H1 (cell line): Measurements from ENCODE around the gene CRIP1. TPM values are rescaled to one million over a fixed set of nuclear protein-coding genes. Genes with fewer than 3 reads are reported as not detected.

ENCODE experiments used
- CTCF ChIA-PET: fragments of 300-600 bp; sonication (Branson Sonifier 250); formaldehyde crosslinking; loops from one replicate; lab custom pipeline; 2021; ENCODE audit not compliant: partially characterized antibody; lab: Charles Lee
- POLR2A ChIA-PET: fragments of 300-600 bp; sonication (Branson Sonifier 250); formaldehyde crosslinking; loops from one replicate; lab custom pipeline; 2021; ENCODE audit warnings: inconsistent platforms; ENCODE audit not compliant: partially characterized antibody; lab: Charles Lee
- DNase-seq, 2 experiments: peaks; one replicate each; pipeline versions ENCODE4 v3.0.0 to v3.0.0-alpha.2; 2010 to 2022; ENCODE audit warnings: low spot score in 2 of 2, low read depth in 1 of 2, mixed read lengths in 1 of 2
- FAIRE-seq: peaks from 2 replicates; lab custom pipeline; 2011; peaks lifted over from hg19 to GRCh38; lab: Jason Lieb, UNC
- H2AFZ ChIP-seq: 2 replicates; pipeline ENCODE4 v1.8.1; 2012; ENCODE audit warnings: low read length, inconsistent platforms
- H2AK5ac ChIP-seq: 2 replicates; pipeline ENCODE4 v1.6.1; 2013; ENCODE audit warnings: low read depth, low read length
- H2BK120ac ChIP-seq: replicated peaks from 2 replicates; pipeline ENCODE3; 2013; ENCODE audit warnings: low read depth, low read length, inconsistent platforms
- H2BK12ac ChIP-seq: 2 replicates; pipeline ENCODE4 v1.6.1; 2013; ENCODE audit warnings: low read depth, low read length
- H2BK15ac ChIP-seq: 2 replicates; pipeline ENCODE4 v1.6.1; 2013; ENCODE audit warnings: low read length
- H2BK20ac ChIP-seq: 2 replicates; pipeline ENCODE4 v1.6.1; 2013; ENCODE audit warnings: low read length
- H2BK5ac ChIP-seq: 2 replicates; pipeline ENCODE4 v1.6.1; 2013; ENCODE audit warnings: low read depth, low read length
- H3K14ac ChIP-seq: 2 replicates; pipeline ENCODE4 v1.6.1; 2013; ENCODE audit warnings: inconsistent platforms; ENCODE audit not compliant: insufficient read length
- H3K18ac ChIP-seq: 2 replicates; pipeline ENCODE4 v1.6.1; 2013; ENCODE audit warnings: low read length; ENCODE audit errors: extremely low read depth
- H3K23ac ChIP-seq: 2 replicates; pipeline ENCODE4 v1.6.1; 2013; ENCODE audit warnings: inconsistent platforms; ENCODE audit not compliant: insufficient read length
- H3K23me2 ChIP-seq: 2 replicates; pipeline ENCODE4 v1.6.1; 2013; ENCODE audit warnings: low read depth, low read length
- H3K27ac ChIP-seq: 2 replicates; pipeline ENCODE4 v1.6.1; 2011; ENCODE audit warnings: low read depth, low read length, inconsistent platforms
- H3K27me3 ChIP-seq, 4 experiments: replicated peaks in 1 of 4; 1 replicate in 1 of 4; 2 replicates in 3 of 4; pipeline versions ENCODE4 v1.6.1 to v1.8.1; 2011 to 2013; ENCODE audit warnings: low read length in 3 of 4, mild to moderate bottlenecking in 3 of 4, inconsistent platforms in 2 of 4, mixed read lengths in 2 of 4, moderate library complexity in 1 of 4; ENCODE audit not compliant: control insufficient read depth in 3 of 4, insufficient read depth in 3 of 4; ENCODE audit errors: extremely low read depth in 1 of 4
- H3K36me3 ChIP-seq, 4 experiments: 2 replicates each; pipeline versions ENCODE4 v1.6.1 to v1.8.1; 2011 to 2013; ENCODE audit warnings: mild to moderate bottlenecking in 4 of 4, low read length in 3 of 4, moderate library complexity in 2 of 4, control low read depth in 1 of 4, inconsistent platforms in 1 of 4; ENCODE audit not compliant: insufficient read depth in 4 of 4, control insufficient read depth in 2 of 4
- H3K4ac ChIP-seq: replicated peaks from 2 replicates; pipeline ENCODE3; 2013; ENCODE audit warnings: low read length, low read depth, mixed read lengths, inconsistent platforms; ENCODE audit not compliant: insufficient read length
- H3K4me1 ChIP-seq, 4 experiments: replicated peaks in 1 of 4; 1 replicate in 1 of 4; 2 replicates in 3 of 4; pipeline versions ENCODE4 v1.6.1 to v1.8.1; 2011 to 2013; ENCODE audit warnings: low read length in 3 of 4, inconsistent platforms in 2 of 4, mixed read lengths in 1 of 4; ENCODE audit not compliant: insufficient read depth in 4 of 4, control insufficient read depth in 3 of 4
- H3K4me2 ChIP-seq, 2 experiments: 2 replicates each; pipeline versions ENCODE4 v1.6.1 to v1.8.1; 2011 to 2013; ENCODE audit warnings: low read depth in 2 of 2, low read length in 2 of 2, control low read depth in 1 of 2, inconsistent platforms in 1 of 2, mild to moderate bottlenecking in 1 of 2; ENCODE audit not compliant: insufficient read depth in 1 of 2
- H3K4me3 ChIP-seq, 4 experiments: fragments of 200-600, 300-600 bp in 1 of 4; sonication (generic), shearing (Covaris generic), sonication (Bioruptor Twin) in 1 of 4; 2 replicates each; pipeline versions ENCODE4 v1.5.1 to v1.8.1; 2011 to 2016; ENCODE audit warnings: low read length in 4 of 4, low read depth in 3 of 4, control low read depth in 2 of 4, inconsistent platforms in 2 of 4, mild to moderate bottlenecking in 2 of 4, mixed read lengths in 1 of 4, moderate library complexity in 1 of 4; ENCODE audit not compliant: insufficient read depth in 2 of 4; ENCODE audit errors: extremely low read depth in 1 of 4
- H3K56ac ChIP-seq: replicated peaks from 2 replicates; pipeline ENCODE3; 2013; ENCODE audit warnings: low read depth, mild to moderate bottlenecking, mixed read lengths, low read length, inconsistent platforms; ENCODE audit not compliant: insufficient read length
- H3K79me1 ChIP-seq: 2 replicates; pipeline ENCODE4 v1.6.1; 2013; ENCODE audit warnings: low read depth, low read length, control low read depth
- H3K79me2 ChIP-seq, 2 experiments: 2 replicates each; pipeline versions ENCODE4 v1.6.1 to v1.8.1; 2012 to 2013; ENCODE audit warnings: low read length in 2 of 2, mild to moderate bottlenecking in 2 of 2, inconsistent platforms in 1 of 2; ENCODE audit not compliant: insufficient read depth in 2 of 2, control insufficient read depth in 1 of 2
- H3K9ac ChIP-seq, 4 experiments: replicated peaks in 1 of 4; 1 replicate in 1 of 4; 2 replicates in 3 of 4; pipeline versions ENCODE4 v1.6.1 to v1.8.1; 2011 to 2013; ENCODE audit warnings: low read depth in 3 of 4, low read length in 3 of 4, control low read depth in 2 of 4, mild to moderate bottlenecking in 2 of 4, moderate library complexity in 2 of 4, inconsistent platforms in 1 of 4; ENCODE audit errors: extremely low read depth in 1 of 4
- H3K9me3 ChIP-seq, 2 experiments: 2 replicates each; pipeline versions ENCODE4 v1.6.1 to v1.8.1; 2012 to 2013; ENCODE audit warnings: mild to moderate bottlenecking in 2 of 2, moderate library complexity in 2 of 2, control low read depth in 1 of 2, inconsistent platforms in 1 of 2, low read depth in 1 of 2, low read length in 1 of 2, mixed read lengths in 1 of 2; ENCODE audit not compliant: insufficient read depth in 2 of 2
- H4K20me1 ChIP-seq, 2 experiments: replicated peaks in 1 of 2; 2 replicates each; pipeline versions ENCODE3 to v1.8.1; 2011 to 2013; ENCODE audit warnings: inconsistent platforms in 2 of 2, low read length in 2 of 2, mild to moderate bottlenecking in 1 of 2; ENCODE audit not compliant: insufficient read depth in 2 of 2, control insufficient read depth in 1 of 2
- H4K5ac ChIP-seq: 2 replicates; pipeline ENCODE4 v1.6.1; 2013; ENCODE audit warnings: low read length, low read depth, mixed read lengths, inconsistent platforms; ENCODE audit not compliant: insufficient read length
- H4K8ac ChIP-seq: 2 replicates; pipeline ENCODE4 v1.8.0; 2013; ENCODE audit warnings: mild to moderate bottlenecking, moderate library complexity, low read length, inconsistent platforms; ENCODE audit not compliant: insufficient read depth; ENCODE audit errors: extremely low read depth
- H4K91ac ChIP-seq: replicated peaks from 2 replicates; pipeline ENCODE3; 2013; ENCODE audit warnings: low read length, mixed read lengths, inconsistent platforms; ENCODE audit not compliant: insufficient read length
- KDM4A ChIP-seq: IDR thresholded peaks from one replicate; pipeline ENCODE4 v1.7.1; 2012; ENCODE audit warnings: low read depth, mild to moderate bottlenecking, moderate library complexity, low read length, inconsistent platforms; ENCODE audit not compliant: severe bottlenecking
- RAD21 ChIP-seq, 2 experiments: IDR thresholded peaks in 1 of 2; conservative IDR thresholded peaks in 1 of 2; 2 replicates each; pipeline ENCODE4 v1.6.1; 2011; ENCODE audit warnings: low read depth in 2 of 2, low read length in 2 of 2, improper control_type of control experiment in 1 of 2, inconsistent platforms in 1 of 2, mild to moderate bottlenecking in 1 of 2, moderate library complexity in 1 of 2
- WGBS, 2 experiments: shearing (Covaris generic) in 1 of 2; methylation state at CpG; one replicate each; pipeline versions ENCODE4 v1.1.6 to v1.1.7; 2013 to 2015; ENCODE audit warnings: low lambda C conversion rate in 2 of 2, mixed read lengths in 2 of 2, inconsistent platforms in 1 of 2, low coverage in 1 of 2, missing lambda C conversion rate in 1 of 2; ENCODE audit not compliant: insufficient replicate concordance in 2 of 2, insufficient coverage in 1 of 2, insufficient read length in 1 of 2; ENCODE audit errors: extremely low coverage in 1 of 2, missing lambda C conversion rate in 1 of 2; 5-methylcytosine and 5-hydroxymethylcytosine counted together
- polyA plus RNA-seq, 7 experiments: library from polyadenylated mRNA; depleted of rRNA in 3 of 7; stranded (reverse) in 5 of 7; unstranded in 2 of 7; fragments of >200 nt in 5 of 7; fragments of 200-250 nt in 2 of 7; gene quantifications; 1 replicate in 5 of 7; 2 replicates in 1 of 7; 4 replicates in 1 of 7; pipeline versions ENCODE4 v1.2.1 to v1.2.3, GENCODE V29; 2011 to 2013; ENCODE audit warnings: missing spikeins in 2 of 7, mixed read lengths in 2 of 7
- total RNA-seq: library from RNA; stranded (reverse); fragmentation: NEBNext Ultra II Directional; extraction: Animal tissue kit (Norgen Biotek cat#: 25700); gene quantifications from 2 replicates; pipeline ENCODE4 v1.2.1, GENCODE V29; 2021

The CRIP1 gene
- total and polyA plus RNA-seq, 2 of the 8 experiments (the other 6 are each of a cell fraction or from before 2014, with no cell fraction given), result 1.2 to 2.2 TPM

DNA sequence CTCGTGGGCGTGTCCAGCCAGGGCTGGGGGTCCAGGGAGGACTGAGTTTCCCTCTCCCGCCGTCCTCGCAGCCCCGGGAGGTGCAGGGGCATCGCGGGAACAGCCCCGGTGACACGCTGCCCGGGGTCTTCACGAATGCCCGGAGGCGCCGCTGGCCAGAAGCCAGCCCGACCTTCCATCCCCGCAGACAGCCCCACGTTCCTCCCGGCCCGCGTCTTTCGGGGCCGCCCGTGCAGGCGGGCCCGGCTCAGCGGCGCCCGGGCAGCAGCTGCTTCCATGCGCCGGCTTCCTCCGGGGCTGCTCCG is 3.5 kb downstream of the CRIP1 start:
- no peak overlapping the region for H2BK20ac ChIP-seq
- no peaks in the 10 kb centered on the region for H3K9me3 ChIP-seq
- TF ChIP-seq KDM4A (peak; percentile 95), RAD21 (IDR thresholded peaks at IDR 0.05 in 1 of 2, conservative IDR thresholded peaks at IDR 0.05 in 1 of 2; ENCODE audit: low read depth in 2 of 2, low read length in 2 of 2) (no peak)
- TF ChIP-seq, all 59 proteins: peak for 1
- H4K8ac ChIP-seq, result peak overlapping the region; percentile 68
- H3K27me3 ChIP-seq, result peaks cover 28 to 38% (median 37%) of the 10 kb centered on the region in 4 experiments
- POLR2A ChIA-PET, result interaction anchor here (0.8 to 2.8 kb wide), 3 partner anchors 9 to 17 kb away, joined by 4 to 9 read pairs (median 8); no protein-coding TSS in a partner anchor
- H3K23ac ChIP-seq, result no peak overlapping the region
- H2AK5ac ChIP-seq, result no peak overlapping the region
- H2BK15ac ChIP-seq, result no peak overlapping the region
- H4K5ac ChIP-seq, result no peak overlapping the region
- CTCF ChIA-PET, result interaction anchor here (0.8 to 2.6 kb wide), 20 partner anchors 9 to 709 kb away, joined by 3 to 33 read pairs (median 6); partner anchors contain the start of gene PACS2
- H2BK5ac ChIP-seq, result no peak overlapping the region
- 6% methylated on average over 22 of the region's 33 CpGs; no CpG with 5 or more reads in 1 of the 2 experiments for WGBS, 2 experiments
- no peaks in the 10 kb centered on the region; a peak in 2 of 8 replicates for H3K36me3 ChIP-seq
- peaks cover 0 to 20% (median 5%) of the 10 kb centered on the region in 4 experiments; a peak in 5 of 7 replicates for H3K4me1 ChIP-seq
- H3K79me1 ChIP-seq, result no peaks in the 10 kb centered on the region
- H3K56ac ChIP-seq, result no peak overlapping the region
- no peak overlapping the region; the same call in none of the 2 replicates for H3K18ac ChIP-seq
- H3K4me2 ChIP-seq, result peak overlapping the region; percentile 37 to 100
- H2AFZ ChIP-seq, result no peak overlapping the region
- H3K79me2 ChIP-seq, result no peaks in the 10 kb centered on the region
- no peak overlapping the region for H2BK12ac ChIP-seq
- H3K9ac ChIP-seq, result peak overlapping the region in 3 of 4 experiments; percentile 51 to 70 (median 53); a peak in 3 of 7 replicates
- FAIRE-seq (no peak), DNase-seq (no peak)
- no peak overlapping the region for H3K14ac ChIP-seq
- no peak overlapping the region for H4K91ac ChIP-seq
- peaks cover 9% of the 10 kb centered on the region; the same call in 1 of the 2 replicates for H3K23me2 ChIP-seq
- H2BK120ac ChIP-seq, result no peak overlapping the region
- peak overlapping the region; percentile 60; the same call in 1 of the 2 replicates for H3K27ac ChIP-seq
- no peak overlapping the region for H3K4ac ChIP-seq
- H3K4me3 ChIP-seq, result peak overlapping the region; percentile 30 to 77 (median 56)
- H4K20me1 ChIP-seq, result peaks cover 0 to 12% of the 10 kb centered on the region in 2 experiments
